ENCODE data around the gene GPC6. TPM values are rescaled to one million over a fixed set of nuclear protein-coding genes. Genes with fewer than 3 reads are reported as not detected.

GPC6 gene
- total RNA-seq, 2 donors from 2014 or later = not detected

GRCh38 chr13:93811071-93811737, 584.6 kb downstream of the GPC6 start:
- H3K4me3 Mint-ChIP-seq = no peak overlapping the region
- H3K36me3 Mint-ChIP-seq (ENCODE audit: low read depth) = no peaks in the 10 kb centered on the region
- peaks cover 12% of the 10 kb centered on the region for H3K27me3 Mint-ChIP-seq
- no peaks in the 10 kb centered on the region for H3K9me3 Mint-ChIP-seq
- no peaks in the 10 kb centered on the region for H3K4me1 Mint-ChIP-seq
- H3K27ac Mint-ChIP-seq = no peak overlapping the region
- no peak for ATAC-seq (replicated peaks)

GRCh38 chr13:93811738-93812112, 585.1 kb downstream of the GPC6 start:
- Mint-ChIP-seq H3K4me3 (no peak overlapping the region), H3K27ac (no peak overlapping the region), H3K9me3 (no peaks in the 10 kb centered on the region), H3K27me3 (peaks cover 12% of the 10 kb centered on the region), H3K36me3 (ENCODE audit: low read depth) (no peaks in the 10 kb centered on the region), H3K4me1 (no peaks in the 10 kb centered on the region)
- no peak for ATAC-seq (replicated peaks)

GRCh38 chr13:93814658-93815057, 588.1 kb downstream of the GPC6 start:
- no peaks in the 10 kb centered on the region for H3K9me3 Mint-ChIP-seq
- H3K27me3 Mint-ChIP-seq = peaks cover 17% of the 10 kb centered on the region

GRCh38 chr13:93818345-93818744, 591.7 kb downstream of the GPC6 start:
- H3K4me3 Mint-ChIP-seq = no peak overlapping the region

More at GRCh38 chr13:93814658-93815057, 588.1 kb downstream of the GPC6 start:
- Mint-ChIP-seq H3K27ac (no peak overlapping the region), H3K36me3 (ENCODE audit: low read depth) (no peaks in the 10 kb centered on the region), H3K4me1 (no peaks in the 10 kb centered on the region), H3K4me3 (no peak overlapping the region)
- no peak for ATAC-seq (replicated peaks)

GRCh38 chr13:93819331-93819890, 592.8 kb downstream of the GPC6 start:
- Mint-ChIP-seq H3K4me1 (no peaks in the 10 kb centered on the region), H3K27ac (no peak overlapping the region), H3K4me3 (no peak overlapping the region), H3K36me3 (ENCODE audit: low read depth) (no peaks in the 10 kb centered on the region), H3K27me3 (peaks cover 9% of the 10 kb centered on the region), H3K9me3 (no peaks in the 10 kb centered on the region)
- ATAC-seq (replicated peaks) = no peak

More at GRCh38 chr13:93818345-93818744, 591.7 kb downstream of the GPC6 start:
- H3K36me3 Mint-ChIP-seq (ENCODE audit: low read depth) = no peaks in the 10 kb centered on the region
- H3K9me3 Mint-ChIP-seq = no peaks in the 10 kb centered on the region
- peaks cover 12% of the 10 kb centered on the region for H3K27me3 Mint-ChIP-seq
- H3K27ac Mint-ChIP-seq = no peak overlapping the region
- no peak for ATAC-seq (replicated peaks)
- no peaks in the 10 kb centered on the region for H3K4me1 Mint-ChIP-seq

- Mint-ChIP-seq H3K36me3 (ENCODE audit: low read depth) (no peaks in the 10 kb centered on the region), H3K27ac (no peak overlapping the region), H3K4me3 (no peak overlapping the region), H3K4me1 (no peaks in the 10 kb centered on the region), H3K9me3 (no peaks in the 10 kb centered on the region), H3K27me3 (peaks cover 4% of the 10 kb centered on the region)
- ATAC-seq (replicated peaks) = no peak
Observed at GRCh38 chr13:93824286-93824685, 597.7 kb downstream of the GPC6 start.

GRCh38 chr13:93834051-93834450, 607.4 kb downstream of the GPC6 start:
- Mint-ChIP-seq H3K27me3 (no peaks in the 10 kb centered on the region), H3K36me3 (ENCODE audit: low read depth) (no peaks in the 10 kb centered on the region), H3K4me3 (no peak overlapping the region), H3K9me3 (peaks cover 4% of the 10 kb centered on the region), H3K27ac (no peak overlapping the region), H3K4me1 (no peaks in the 10 kb centered on the region)
- ATAC-seq (replicated peaks) = no peak

GRCh38 chr13:93843082-93843481, 616.5 kb downstream of the GPC6 start:
- Mint-ChIP-seq H3K36me3 (ENCODE audit: low read depth) (no peaks in the 10 kb centered on the region), H3K27me3 (peaks cover 10% of the 10 kb centered on the region), H3K4me1 (peaks cover 2% of the 10 kb centered on the region), H3K9me3 (no peaks in the 10 kb centered on the region), H3K4me3 (no peak overlapping the region), H3K27ac (no peak overlapping the region)
- no peak for ATAC-seq (replicated peaks)

GRCh38 chr13:93847162-93847561, 620.6 kb downstream of the GPC6 start:
- Mint-ChIP-seq H3K9me3 (no peaks in the 10 kb centered on the region), H3K27me3 (no peaks in the 10 kb centered on the region), H3K4me3 (no peak overlapping the region), H3K27ac (no peak overlapping the region), H3K4me1 (peaks cover 6% of the 10 kb centered on the region), H3K36me3 (ENCODE audit: low read depth) (no peaks in the 10 kb centered on the region)
- ATAC-seq (replicated peaks) = peak; percentile 85

GRCh38 chr13:93848247-93848646, 621.6 kb downstream of the GPC6 start:
- peak; percentile 44 for ATAC-seq (replicated peaks)
- Mint-ChIP-seq H3K27ac (no peak overlapping the region), H3K9me3 (no peaks in the 10 kb centered on the region), H3K4me3 (no peak overlapping the region), H3K27me3 (no peaks in the 10 kb centered on the region), H3K4me1 (peaks cover 6% of the 10 kb centered on the region), H3K36me3 (ENCODE audit: low read depth) (no peaks in the 10 kb centered on the region)

- Mint-ChIP-seq H3K27me3 (peaks cover 6% of the 10 kb centered on the region), H3K27ac (no peak overlapping the region), H3K4me1 (peaks cover 6% of the 10 kb centered on the region), H3K4me3 (no peak overlapping the region), H3K36me3 (ENCODE audit: low read depth) (no peaks in the 10 kb centered on the region), H3K9me3 (no peaks in the 10 kb centered on the region)
- no peak for ATAC-seq (replicated peaks)
Observed at GRCh38 chr13:93851236-93851635, 624.6 kb downstream of the GPC6 start.

GRCh38 chr13:93853912-93854311, 627.3 kb downstream of the GPC6 start:
- Mint-ChIP-seq H3K9me3 (no peaks in the 10 kb centered on the region), H3K4me3 (no peak overlapping the region)

GRCh38 chr13:93857126-93857525, 630.5 kb downstream of the GPC6 start:
- Mint-ChIP-seq H3K9me3 (no peaks in the 10 kb centered on the region), H3K4me3 (no peak overlapping the region), H3K4me1 (no peaks in the 10 kb centered on the region), H3K27ac (no peak overlapping the region), H3K27me3 (peaks cover 17% of the 10 kb centered on the region), H3K36me3 (ENCODE audit: low read depth) (no peaks in the 10 kb centered on the region)
- no peak for ATAC-seq (replicated peaks)

More at GRCh38 chr13:93853912-93854311, 627.3 kb downstream of the GPC6 start:
- Mint-ChIP-seq H3K36me3 (ENCODE audit: low read depth) (no peaks in the 10 kb centered on the region), H3K4me1 (no peaks in the 10 kb centered on the region), H3K27ac (no peak overlapping the region), H3K27me3 (peaks cover 14% of the 10 kb centered on the region)
- ATAC-seq (replicated peaks) = no peak

GRCh38 chr13:93859716-93860115, 633.1 kb downstream of the GPC6 start:
- H3K9me3 Mint-ChIP-seq = no peaks in the 10 kb centered on the region
- no peak overlapping the region for H3K4me3 Mint-ChIP-seq
- no peak for ATAC-seq (replicated peaks)
- no peaks in the 10 kb centered on the region for H3K4me1 Mint-ChIP-seq
- no peaks in the 10 kb centered on the region for H3K36me3 Mint-ChIP-seq (ENCODE audit: low read depth)
- peaks cover 12% of the 10 kb centered on the region for H3K27me3 Mint-ChIP-seq
- H3K27ac Mint-ChIP-seq = no peak overlapping the region

- Mint-ChIP-seq H3K4me1 (no peaks in the 10 kb centered on the region), H3K27ac (no peak overlapping the region), H3K27me3 (peaks cover 11% of the 10 kb centered on the region), H3K9me3 (no peaks in the 10 kb centered on the region), H3K4me3 (no peak overlapping the region), H3K36me3 (ENCODE audit: low read depth) (no peaks in the 10 kb centered on the region)
- ATAC-seq (replicated peaks) = no peak
Observed at GRCh38 chr13:93861818-93862217, 635.2 kb downstream of the GPC6 start.

Measured in activated T-helper 17 cell treated with anti-CD3 and anti-CD28 coated beads, Interleukin-2, amount 50 U/mL, for 72 hours (primary cell).